NCI-H526 (cell line): ENCODE measurements around the gene NKD2.
A peak's percentile ranks its signal among the peaks of the same experiment; 100 is the strongest.
"Not testable (repeated sequence)": the region's sequence is repeated elsewhere in the genome, so short reads cannot be mapped to it uniquely, and the experiment has no call there.

ENCODE experiments used
- DNase-seq, 2 experiments: peaks; one replicate each; lab custom pipeline; 2025; lab: John Stamatoyannopoulos, UW

Gene NKD2

GRCh38 chr5:1000831-1001230, 7.8 kb upstream of the NKD2 start:
- not testable (repeated sequence) for DNase-seq

- no peak for DNase-seq
These were observed 7.0 kb upstream of the NKD2 start for GRCh38 chr5:1001406-1002270.

GRCh38 chr5:1002271-1002546, 6.4 kb upstream of the NKD2 start:
- DNase-seq, result no peak

GRCh38 chr5:1002836-1003235, 5.8 kb upstream of the NKD2 start:
- DNase-seq, result no peak

- peak in 1 of 2 experiments; percentile 34 for DNase-seq
These were observed 5.2 kb upstream of the NKD2 start for GRCh38 chr5:1003296-1003937.

- peak; percentile 20 to 68 for DNase-seq
These were observed 3.9 kb upstream of the NKD2 start for GRCh38 chr5:1004461-1005248.

GRCh38 chr5:1005249-1005851, 3.3 kb upstream of the NKD2 start:
- no peak for DNase-seq

- DNase-seq, result no peak
These were observed 2.5 kb upstream of the NKD2 start for GRCh38 chr5:1005904-1006655.

GRCh38 chr5:1006656-1007071, 1.9 kb upstream of the NKD2 start:
- peak in 1 of 2 experiments; percentile 69 for DNase-seq

GRCh38 chr5:1007221-1007680, 1.4 kb upstream of the NKD2 start:
- DNase-seq, result no peak

GRCh38 chr5:1007681-1008450, 736 bp upstream of the NKD2 start:
- peak in 1 of 2 experiments; percentile 41 for DNase-seq

- DNase-seq, result peak in 1 of 2 experiments; percentile 35
These were observed 968 bp downstream of the NKD2 start for GRCh38 chr5:1009359-1010180.

GRCh38 chr5:1010181-1010510, 1.5 kb downstream of the NKD2 start:
- peak in 1 of 2 experiments; percentile 46 for DNase-seq

GRCh38 chr5:1010641-1011046, 2.0 kb downstream of the NKD2 start:
- DNase-seq, result peak in 1 of 2 experiments; percentile 55

- peak; percentile 23 to 86 for DNase-seq
These were observed 2.6 kb downstream of the NKD2 start for GRCh38 chr5:1011226-1011631.

- no peak for DNase-seq
These were observed 3.2 kb downstream of the NKD2 start for GRCh38 chr5:1011741-1012312.

GRCh38 chr5:1012313-1012841, 3.8 kb downstream of the NKD2 start:
- no peak for DNase-seq

GRCh38 chr5:1012900-1013237, 4.3 kb downstream of the NKD2 start:
- no peak for DNase-seq

- no peak for DNase-seq
These were observed 4.8 kb downstream of the NKD2 start for GRCh38 chr5:1013238-1013947.
